ENCODE measurements around the gene THRB.

Gene THRB

GRCh38 chr3:24487325-24488262, 7.1 kb downstream of the THRB start:
- DNase-seq: no peak

GRCh38 chr3:24485511-24485910, 9.1 kb downstream of the THRB start:
- no peak for DNase-seq

- DNase-seq: no peak
These were observed 10.8 kb downstream of the THRB start for GRCh38 chr3:24483873-24484272.

GRCh38 chr3:24482096-24482705, 12.4 kb downstream of the THRB start:
- DNase-seq: no peak

GRCh38 chr3:24481193-24481592, 13.5 kb downstream of the THRB start:
- no peak for DNase-seq

GRCh38 chr3:24480497-24480896, 14.2 kb downstream of the THRB start:
- no peak for DNase-seq

- no peak for DNase-seq
These were observed 14.8 kb downstream of the THRB start for GRCh38 chr3:24479816-24480215.

- no peak for DNase-seq
These were observed 17.6 kb downstream of the THRB start for GRCh38 chr3:24476871-24477656.

- no peak for DNase-seq
These were observed 18.7 kb downstream of the THRB start for GRCh38 chr3:24475925-24476324.

GRCh38 chr3:24474862-24475261, 19.8 kb downstream of the THRB start:
- no peak for DNase-seq

- DNase-seq: no peak
These were observed 22.3 kb downstream of the THRB start for GRCh38 chr3:24472358-24472757.

- no peak for DNase-seq
These were observed 23.2 kb downstream of the THRB start for GRCh38 chr3:24471486-24471885.

GRCh38 chr3:24470277-24470676, 24.4 kb downstream of the THRB start:
- no peak for DNase-seq

GRCh38 chr3:24464389-24464788, 30.3 kb downstream of the THRB start:
- DNase-seq: no peak

GRCh38 chr3:24462737-24463136, 31.9 kb downstream of the THRB start:
- DNase-seq: no peak

- DNase-seq: no peak
These were observed 33.7 kb downstream of the THRB start for GRCh38 chr3:24460974-24461373.

- DNase-seq: no peak
These were observed 36.9 kb downstream of the THRB start for GRCh38 chr3:24457719-24458118.

- DNase-seq: no peak
These were observed 39.8 kb downstream of the THRB start for GRCh38 chr3:24454856-24455255.

GRCh38 chr3:24454393-24454792, 40.3 kb downstream of the THRB start:
- DNase-seq: no peak

GRCh38 chr3:24451461-24452099, 43.1 kb downstream of the THRB start:
- no peak for DNase-seq

- no peak for DNase-seq
These were observed 44.3 kb downstream of the THRB start for GRCh38 chr3:24450160-24450907.

- no peak for DNase-seq
These were observed 46.8 kb downstream of the THRB start for GRCh38 chr3:24447836-24448235.

Data from NCI-H1092 (cell line).